GM23338 (cell line): ENCODE data around the gene SASH1. TPM values are rescaled to one million over a fixed set of nuclear protein-coding genes. Genes with fewer than 3 reads are reported as not detected.

ENCODE experiments used
- ATAC-seq: fragments of 200-7000 bp; cut with Tn5 transposase; 3 replicates; pipeline ENCODE4 v1.9.1; 2020
- DNase-seq: peaks from one replicate; pipeline ENCODE4 v3.0.0-alpha.2; 2015; ENCODE audit warnings: low spot score
- H2AFZ ChIP-seq: fragments of 200-600 bp; sonication (generic); 2 replicates; pipeline ENCODE4 v1.8.0; 2016; ENCODE audit warnings: antibody characterized with exemption, mild to moderate bottlenecking, moderate library complexity
- H3F3A ChIP-seq: fragments of 200-600 bp; sonication (generic); replicated peaks from 2 replicates; pipeline ENCODE4 v1.8.0; 2017; ENCODE audit warnings: antibody characterized with exemption, mixed run types, low read depth
- H3K27ac ChIP-seq: fragments of 200-600 bp; sonication (generic); 2 replicates; pipeline ENCODE4 v1.6.1; 2016; ENCODE audit warnings: low read depth
- H3K27me3 ChIP-seq: fragments of 200-600 bp; sonication (generic); 2 replicates; pipeline ENCODE4 v1.8.0; 2016; ENCODE audit warnings: mild to moderate bottlenecking, mixed run types, moderate library complexity; ENCODE audit not compliant: insufficient read depth
- H3K36me3 ChIP-seq: fragments of 200-600 bp; sonication (generic); 2 replicates; pipeline ENCODE4 v1.8.0; 2016; ENCODE audit warnings: mild to moderate bottlenecking; ENCODE audit not compliant: insufficient read depth
- H3K4me1 ChIP-seq: fragments of 200-600 bp; sonication (generic); 2 replicates; pipeline ENCODE4 v1.8.0; 2016; ENCODE audit warnings: mild to moderate bottlenecking, moderate library complexity; ENCODE audit not compliant: insufficient read depth
- H3K4me2 ChIP-seq: fragments of 200-600 bp; sonication (generic); 2 replicates; pipeline ENCODE4 v1.7.1; 2017; ENCODE audit warnings: mixed run types
- H3K4me3 ChIP-seq: fragments of 200-600 bp; sonication (generic); 2 replicates; pipeline ENCODE4 v1.6.1; 2016; ENCODE audit warnings: mixed run types
- H3K79me2 ChIP-seq: fragments of 200-600 bp; sonication (generic); replicated peaks from 2 replicates; pipeline ENCODE4 v1.8.0; 2017; ENCODE audit warnings: mild to moderate bottlenecking; ENCODE audit not compliant: insufficient read depth
- H3K9me2 ChIP-seq: fragments of 200-600 bp; sonication (generic); 2 replicates; pipeline ENCODE4 v1.8.0; 2017; ENCODE audit not compliant: insufficient read depth
- H4K20me1 ChIP-seq: fragments of 200-600 bp; sonication (generic); replicated peaks from 2 replicates; pipeline ENCODE4 v1.8.0; 2017; ENCODE audit warnings: mild to moderate bottlenecking; ENCODE audit not compliant: insufficient read depth
- H3K27ac Mint-ChIP-seq: 2 replicates; pipeline ENCODE4 v1.8.0; 2020; ENCODE audit warnings: inconsistent platforms, mild to moderate bottlenecking, moderate library complexity, mixed read lengths
- H3K27me3 Mint-ChIP-seq: 3 replicates; pipeline ENCODE4 v1.8.0; 2022; ENCODE audit warnings: low read depth, mild to moderate bottlenecking, moderate library complexity, mixed read lengths, inconsistent platforms; ENCODE audit not compliant: insufficient read depth, poor library complexity
- H3K36me3 Mint-ChIP-seq: 3 replicates; pipeline ENCODE4 v1.8.0; 2021; ENCODE audit warnings: low read depth, mild to moderate bottlenecking, inconsistent platforms, moderate library complexity, mixed read lengths
- H3K4me1 Mint-ChIP-seq: 3 replicates; pipeline ENCODE4 v1.8.0; 2020; ENCODE audit warnings: mild to moderate bottlenecking, inconsistent platforms, mixed read lengths
- H3K4me3 Mint-ChIP-seq: 3 replicates; pipeline ENCODE4 v1.8.0; 2021; ENCODE audit warnings: moderate library complexity, mild to moderate bottlenecking, inconsistent platforms, mixed read lengths
- H3K9me3 Mint-ChIP-seq: 3 replicates; pipeline ENCODE4 v1.8.0; 2020; ENCODE audit warnings: moderate library complexity, mild to moderate bottlenecking, inconsistent platforms, mixed read lengths
- CREB1 ChIP-seq: fragments of 250-450 bp; sonication (Bioruptor Pico); IDR thresholded peaks from 2 replicates; pipeline ENCODE4 v1.5.0; 2020; ENCODE audit warnings: low read depth, mild to moderate bottlenecking, moderate library complexity
- EZH2 ChIP-seq: fragments of 200-600 bp; sonication (generic); IDR thresholded peaks from one replicate; pipeline ENCODE4 v1.8.0; 2017; ENCODE audit warnings: antibody characterized with exemption, mild to moderate bottlenecking, low read depth; ENCODE audit not compliant: unreplicated experiment
- EZH2phosphoT487 ChIP-seq: fragments of 200-600 bp; sonication (generic); IDR thresholded peaks from one replicate; pipeline ENCODE4 v1.8.1; 2018; ENCODE audit warnings: antibody characterized with exemption; ENCODE audit not compliant: unreplicated experiment
- JUNB ChIP-seq: IDR thresholded peaks from one replicate; pipeline ENCODE4 v1.6.1; 2016; ENCODE audit warnings: antibody characterized with exemption; ENCODE audit not compliant: unreplicated experiment
- NANOG ChIP-seq: IDR thresholded peaks from 2 replicates; pipeline ENCODE4 v1.6.1; 2016; ENCODE audit warnings: antibody characterized with exemption, borderline replicate concordance
- POLR2AphosphoS5 ChIP-seq: IDR thresholded peaks from 2 replicates; pipeline ENCODE4 v1.6.1; 2016; ENCODE audit warnings: antibody characterized with exemption, low read depth
- ZNF114 ChIP-seq: fragments of 250-450 bp; sonication (Bioruptor Pico); IDR thresholded peaks from 2 replicates; pipeline ENCODE4 v1.5.0; 2020; ENCODE audit warnings: mild to moderate bottlenecking, moderate library complexity
- ZNF331 ChIP-seq: fragments of 250-450 bp; sonication (Bioruptor Pico); IDR thresholded peaks from 2 replicates; pipeline ENCODE4 v1.5.0; 2020; ENCODE audit warnings: low read depth, mild to moderate bottlenecking, moderate library complexity
- polyA plus RNA-seq: library from polyadenylated mRNA; unstranded; fragments of >200 nt; fragmentation: Nextera tagmentation; extraction: Ambion mirVana; gene quantifications from 2 replicates; pipeline ENCODE4 v1.2.1, GENCODE V29; 2016
- total RNA-seq: library from RNA; depleted of rRNA; stranded (reverse); fragments of >200 nt; shearing (Covaris generic); gene quantifications from 2 replicates; pipeline ENCODE4 v1.2.3, GENCODE V29; 2014
- TF ChIP-seq, protein P1 (sequence below): fragments of 250-450 bp; sonication (Bioruptor Pico); IDR thresholded peaks from 2 replicates; pipeline ENCODE4 v1.5.0; 2020; ENCODE audit warnings: mild to moderate bottlenecking, moderate library complexity

The SASH1 gene
- total and polyA plus RNA-seq, 2 experiments from 2014 or later: 8.2 to 30.2 TPM

DNA sequence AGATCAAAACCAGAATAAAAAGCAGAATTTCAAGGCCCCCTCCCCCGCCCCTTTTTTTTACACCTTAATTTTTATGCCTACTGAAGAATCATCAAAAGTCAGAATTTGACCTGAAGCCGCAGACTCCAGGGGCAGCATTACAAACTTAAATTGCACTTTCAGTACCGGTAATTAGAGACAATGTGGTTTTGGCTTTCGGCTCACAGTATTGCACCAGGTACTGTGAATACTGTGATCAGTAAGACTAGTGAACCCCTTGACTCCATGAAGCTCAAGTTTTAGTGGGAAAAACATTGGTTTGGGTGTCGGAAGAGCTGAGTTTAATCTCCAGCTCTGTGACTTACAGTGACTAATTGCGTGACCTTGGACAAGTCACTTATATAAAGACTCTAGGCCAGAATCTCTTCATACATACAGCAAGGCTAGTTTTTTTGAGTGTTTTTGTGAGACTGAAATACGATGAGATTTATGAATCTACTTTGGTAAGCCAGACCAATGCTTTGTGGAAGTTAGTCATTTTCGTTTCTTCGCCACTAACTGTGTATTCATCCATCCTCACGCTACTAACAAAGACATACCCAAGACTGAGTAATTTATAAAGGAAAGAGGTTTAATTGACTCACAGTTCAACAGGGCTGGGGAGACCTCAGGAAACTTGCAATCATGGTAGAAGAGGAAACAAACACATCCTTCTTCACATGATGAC, 114.7 kb downstream of the SASH1 start (continued):
- TF ChIP-seq, protein P1, sequence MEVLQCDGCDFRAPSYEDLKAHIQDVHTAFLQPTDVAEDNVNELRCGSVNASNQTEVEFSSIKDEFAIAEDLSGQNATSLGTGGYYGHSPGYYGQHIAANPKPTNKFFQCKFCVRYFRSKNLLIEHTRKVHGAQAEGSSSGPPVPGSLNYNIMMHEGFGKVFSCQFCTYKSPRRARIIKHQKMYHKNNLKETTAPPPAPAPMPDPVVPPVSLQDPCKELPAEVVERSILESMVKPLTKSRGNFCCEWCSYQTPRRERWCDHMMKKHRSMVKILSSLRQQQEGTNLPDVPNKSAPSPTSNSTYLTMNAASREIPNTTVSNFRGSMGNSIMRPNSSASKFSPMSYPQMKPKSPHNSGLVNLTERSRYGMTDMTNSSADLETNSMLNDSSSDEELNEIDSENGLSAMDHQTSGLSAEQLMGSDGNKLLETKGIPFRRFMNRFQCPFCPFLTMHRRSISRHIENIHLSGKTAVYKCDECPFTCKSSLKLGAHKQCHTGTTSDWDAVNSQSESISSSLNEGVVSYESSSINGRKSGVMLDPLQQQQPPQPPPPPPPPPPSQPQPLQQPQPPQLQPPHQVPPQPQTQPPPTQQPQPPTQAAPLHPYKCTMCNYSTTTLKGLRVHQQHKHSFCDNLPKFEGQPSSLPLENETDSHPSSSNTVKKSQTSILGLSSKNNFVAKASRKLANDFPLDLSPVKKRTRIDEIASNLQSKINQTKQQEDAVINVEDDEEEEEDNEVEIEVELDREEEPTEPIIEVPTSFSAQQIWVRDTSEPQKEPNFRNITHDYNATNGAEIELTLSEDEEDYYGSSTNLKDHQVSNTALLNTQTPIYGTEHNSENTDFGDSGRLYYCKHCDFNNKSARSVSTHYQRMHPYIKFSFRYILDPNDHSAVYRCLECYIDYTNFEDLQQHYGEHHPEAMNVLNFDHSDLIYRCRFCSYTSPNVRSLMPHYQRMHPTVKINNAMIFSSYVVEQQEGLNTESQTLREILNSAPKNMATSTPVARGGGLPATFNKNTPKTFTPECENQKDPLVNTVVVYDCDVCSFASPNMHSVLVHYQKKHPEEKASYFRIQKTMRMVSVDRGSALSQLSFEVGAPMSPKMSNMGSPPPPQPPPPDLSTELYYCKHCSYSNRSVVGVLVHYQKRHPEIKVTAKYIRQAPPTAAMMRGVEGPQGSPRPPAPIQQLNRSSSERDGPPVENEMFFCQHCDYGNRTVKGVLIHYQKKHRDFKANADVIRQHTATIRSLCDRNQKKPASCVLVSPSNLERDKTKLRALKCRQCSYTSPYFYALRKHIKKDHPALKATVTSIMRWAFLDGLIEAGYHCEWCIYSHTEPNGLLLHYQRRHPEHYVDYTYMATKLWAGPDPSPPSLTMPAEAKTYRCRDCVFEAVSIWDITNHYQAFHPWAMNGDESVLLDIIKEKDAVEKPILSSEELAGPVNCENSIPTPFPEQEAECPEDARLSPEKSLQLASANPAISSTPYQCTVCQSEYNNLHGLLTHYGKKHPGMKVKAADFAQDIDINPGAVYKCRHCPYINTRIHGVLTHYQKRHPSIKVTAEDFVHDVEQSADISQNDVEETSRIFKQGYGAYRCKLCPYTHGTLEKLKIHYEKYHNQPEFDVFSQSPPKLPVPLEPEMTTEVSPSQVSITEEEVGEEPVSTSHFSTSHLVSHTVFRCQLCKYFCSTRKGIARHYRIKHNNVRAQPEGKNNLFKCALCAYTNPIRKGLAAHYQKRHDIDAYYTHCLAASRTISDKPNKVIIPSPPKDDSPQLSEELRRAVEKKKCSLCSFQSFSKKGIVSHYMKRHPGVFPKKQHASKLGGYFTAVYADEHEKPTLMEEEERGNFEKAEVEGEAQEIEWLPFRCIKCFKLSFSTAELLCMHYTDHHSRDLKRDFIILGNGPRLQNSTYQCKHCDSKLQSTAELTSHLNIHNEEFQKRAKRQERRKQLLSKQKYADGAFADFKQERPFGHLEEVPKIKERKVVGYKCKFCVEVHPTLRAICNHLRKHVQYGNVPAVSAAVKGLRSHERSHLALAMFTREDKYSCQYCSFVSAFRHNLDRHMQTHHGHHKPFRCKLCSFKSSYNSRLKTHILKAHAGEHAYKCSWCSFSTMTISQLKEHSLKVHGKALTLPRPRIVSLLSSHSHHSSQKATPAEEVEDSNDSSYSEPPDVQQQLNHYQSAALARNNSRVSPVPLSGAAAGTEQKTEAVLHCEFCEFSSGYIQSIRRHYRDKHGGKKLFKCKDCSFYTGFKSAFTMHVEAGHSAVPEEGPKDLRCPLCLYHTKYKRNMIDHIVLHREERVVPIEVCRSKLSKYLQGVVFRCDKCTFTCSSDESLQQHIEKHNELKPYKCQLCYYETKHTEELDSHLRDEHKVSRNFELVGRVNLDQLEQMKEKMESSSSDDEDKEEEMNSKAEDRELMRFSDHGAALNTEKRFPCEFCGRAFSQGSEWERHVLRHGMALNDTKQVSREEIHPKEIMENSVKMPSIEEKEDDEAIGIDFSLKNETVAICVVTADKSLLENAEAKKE (CRISPR knock-in tag): no peak
- no peak for TF ChIP-seq ZNF114
- no peak for TF ChIP-seq POLR2AphosphoS5
- no peak for TF ChIP-seq EZH2
- no peak for TF ChIP-seq NANOG
- TF ChIP-seq CREB1: no peak

DNA sequence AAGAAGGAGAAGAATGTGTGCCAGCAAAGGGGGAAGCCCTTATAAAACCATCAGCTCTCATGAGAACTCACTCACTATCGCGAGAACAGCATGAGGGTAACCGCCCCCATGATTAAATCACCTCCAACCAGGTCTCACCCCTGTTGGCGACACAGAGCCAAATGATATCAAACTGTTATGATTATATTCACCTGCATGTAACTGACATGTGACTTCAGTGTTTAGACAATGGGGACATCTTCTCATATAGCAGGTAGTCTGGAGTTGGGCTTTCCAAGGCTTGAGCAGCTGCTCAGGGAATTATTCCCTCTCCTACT, 115.2 kb downstream of the SASH1 start:
- no peak overlapping the region for H2AFZ ChIP-seq
- no peaks in the 10 kb centered on the region for H3K36me3 ChIP-seq
- H3K27ac ChIP-seq: no peak overlapping the region
- no peaks in the 10 kb centered on the region for H3K27me3 ChIP-seq
- ATAC-seq (no peak), DNase-seq (no peak)
- Mint-ChIP-seq H3K27me3 (peaks cover 3% of the 10 kb centered on the region), H3K27ac (no peak overlapping the region), H3K36me3 (no peaks in the 10 kb centered on the region), H3K9me3 (no peaks in the 10 kb centered on the region), H3K4me1 (peaks cover 10% of the 10 kb centered on the region), H3K4me3 (no peak overlapping the region)
- H4K20me1 ChIP-seq: 0 out of 2 replicates have a peak, but pooled peaks cover 7% of the 10 kb centered on the region
- no peaks in the 10 kb centered on the region for H3K4me1 ChIP-seq
- H3K4me3 ChIP-seq: no peak overlapping the region
- H3K9me2 ChIP-seq: no peaks in the 10 kb centered on the region
- no peak overlapping the region for H3K4me2 ChIP-seq
- H3F3A ChIP-seq: no peaks in the 10 kb centered on the region
- 0 out of 2 replicates have a peak, but pooled peaks cover 3% of the 10 kb centered on the region for H3K79me2 ChIP-seq
- TF ChIP-seq POLR2AphosphoS5 (no peak), ZNF331 (CRISPR knock-in tag) (no peak), JUNB (no peak), EZH2phosphoT487 (no peak), ZNF114 (no peak), NANOG (no peak), CREB1 (no peak)
- TF ChIP-seq, protein P1 (CRISPR knock-in tag): no peak
